ENCODE data around the gene EEF1AKMT2. TPM values are rescaled to one million over a fixed set of nuclear protein-coding genes. Genes with fewer than 3 reads are reported as not detected.
"Not testable (repeated sequence)": the region's sequence is repeated elsewhere in the genome, so short reads cannot be mapped to it uniquely, and the experiment has no call there.

Gene EEF1AKMT2
- total and polyA plus RNA-seq, 9 donors, result 11.9 to 25.8 (median 20.5) TPM

GRCh38 chr10:124799211-124799610 is 7.5 kb upstream of the EEF1AKMT2 start:
- no peak overlapping the region for H3K4me3 ChIP-seq
- no peaks in the 10 kb centered on the region for H3K36me3 ChIP-seq
- WGBS, 3 donors, result 58 to 61% (median 60%) methylated on average over 4 of the region's 4 CpGs
- DNase-seq, result no peak
- intact Hi-C loops (cut with DNase I), result no loop called here
- no peak overlapping the region for H3K27ac ChIP-seq
- H3K4me1 ChIP-seq (ENCODE audit: insufficient read depth), result peaks cover 4% of the 10 kb centered on the region
- TF ChIP-seq EP300 (IDR thresholded peaks at IDR 0.05), result no peak
- no peak for TF ChIP-seq CTCF (IDR thresholded peaks at IDR 0.05)
- TF ChIP-seq POLR2A (IDR thresholded peaks at IDR 0.05), result no peak
- no peaks in the 10 kb centered on the region for H3K9me3 ChIP-seq
- H3K27me3 ChIP-seq, result no peaks in the 10 kb centered on the region

- no peak overlapping the region for H3K4me3 ChIP-seq
- H3K27ac ChIP-seq, result no peak overlapping the region
- no peaks in the 10 kb centered on the region for H3K36me3 ChIP-seq
- intact Hi-C loops (cut with DNase I), result no loop called here
- no peak for DNase-seq
- no peaks in the 10 kb centered on the region for H3K9me3 ChIP-seq
- no peak for TF ChIP-seq POLR2A (IDR thresholded peaks at IDR 0.05)
- no peak for TF ChIP-seq EP300 (IDR thresholded peaks at IDR 0.05)
- TF ChIP-seq CTCF (IDR thresholded peaks at IDR 0.05), result no peak
- H3K27me3 ChIP-seq, result no peaks in the 10 kb centered on the region
- H3K4me1 ChIP-seq (ENCODE audit: insufficient read depth), result peaks cover 4% of the 10 kb centered on the region
- WGBS, 3 donors, result 57 to 71% (median 67%) methylated on average over 4 of the region's 4 CpGs
These were observed 7.1 kb upstream of the EEF1AKMT2 start for GRCh38 chr10:124798781-124799180.

GRCh38 chr10:124798364-124798763 is 6.7 kb upstream of the EEF1AKMT2 start:
- no peak for DNase-seq
- Histone ChIP-seq H3K36me3 (no peaks in the 10 kb centered on the region), H3K27ac (no peak overlapping the region), H3K4me3 (no peak overlapping the region), H3K4me1 (ENCODE audit: insufficient read depth) (peaks cover 4% of the 10 kb centered on the region), H3K27me3 (no peaks in the 10 kb centered on the region), H3K9me3 (no peaks in the 10 kb centered on the region)
- 59 to 71% (median 64%) methylated on average over 1 of the region's 1 CpG for WGBS, 3 donors
- intact Hi-C loops (cut with DNase I), result no loop called here
- TF ChIP-seq CTCF (IDR thresholded peaks at IDR 0.05), result no peak
- TF ChIP-seq EP300 (IDR thresholded peaks at IDR 0.05), result no peak
- TF ChIP-seq POLR2A (IDR thresholded peaks at IDR 0.05), result no peak

- WGBS, 3 donors, result 95 to 96% (median 95%) methylated on average over 11 of the region's 11 CpGs
- H3K36me3 ChIP-seq, result no peaks in the 10 kb centered on the region
- no peak overlapping the region for H3K27ac ChIP-seq
- intact Hi-C loops (cut with DNase I), result loop anchor here in 1 of 4 donors (5.0 kb wide), 1 partner anchor 161 kb away; no protein-coding TSS in a partner anchor
- H3K9me3 ChIP-seq, result no peaks in the 10 kb centered on the region
- no peaks in the 10 kb centered on the region for H3K27me3 ChIP-seq
- no peak overlapping the region for H3K4me3 ChIP-seq
- H3K4me1 ChIP-seq (ENCODE audit: insufficient read depth), result peaks cover 6% of the 10 kb centered on the region
- TF ChIP-seq EP300 (IDR thresholded peaks at IDR 0.05) (no peak), CTCF (IDR thresholded peaks at IDR 0.05) (no peak), POLR2A (IDR thresholded peaks at IDR 0.05) (no peak)
- DNase-seq, result no peak
These were observed 1.3 kb upstream of the EEF1AKMT2 start for GRCh38 chr10:124792998-124793352.

- not testable (repeated sequence) for H3K4me1 ChIP-seq (ENCODE audit: insufficient read depth)
- WGBS, 3 donors, result 97 to 100% (median 100%) methylated on average over 1 of the region's 1 CpG
These were observed 8.8 kb downstream of the EEF1AKMT2 start for GRCh38 chr10:124782900-124783299.

More at GRCh38 chr10:124782900-124783299, 8.8 kb downstream of the EEF1AKMT2 start:
- H3K4me3 ChIP-seq; H3K27me3 ChIP-seq; H3K27ac ChIP-seq; H3K9me3 ChIP-seq; intact Hi-C loops (cut with DNase I); DNase-seq; H3K36me3 ChIP-seq: not testable (repeated sequence)
